Epithelial cell of proximal tubule (primary cell): ENCODE data around the gene EIF4H. TPM values are rescaled to one million over a fixed set of nuclear protein-coding genes. Genes with fewer than 3 reads are reported as not detected.
"Not testable (repeated sequence)": the region's sequence is repeated elsewhere in the genome, so short reads cannot be mapped to it uniquely, and the experiment has no call there.

Experiments
- DNase-seq: peaks from one replicate; pipeline ENCODE4 v3.0.0-alpha.2; 2011; ENCODE audit warnings: low read depth
- H3K4me3 ChIP-seq: 2 replicates; pipeline ENCODE4 v1.5.1; 2011; ENCODE audit warnings: low read depth, mild to moderate bottlenecking, low read length
- total RNA-seq: library from RNA; depleted of rRNA; stranded (reverse); fragments of >200 nt; gene quantifications from 2 replicates; pipeline ENCODE4 v1.2.3, GENCODE V29; 2015
- TF ChIP-seq, protein P1 (sequence below): conservative IDR thresholded peaks from 2 replicates; pipeline ENCODE4 v1.5.1; 2012; ENCODE audit warnings: low read depth, mild to moderate bottlenecking, low read length

The EIF4H gene
- total RNA-seq, 1 donor from 2014 or later, result 310 TPM

DNA sequence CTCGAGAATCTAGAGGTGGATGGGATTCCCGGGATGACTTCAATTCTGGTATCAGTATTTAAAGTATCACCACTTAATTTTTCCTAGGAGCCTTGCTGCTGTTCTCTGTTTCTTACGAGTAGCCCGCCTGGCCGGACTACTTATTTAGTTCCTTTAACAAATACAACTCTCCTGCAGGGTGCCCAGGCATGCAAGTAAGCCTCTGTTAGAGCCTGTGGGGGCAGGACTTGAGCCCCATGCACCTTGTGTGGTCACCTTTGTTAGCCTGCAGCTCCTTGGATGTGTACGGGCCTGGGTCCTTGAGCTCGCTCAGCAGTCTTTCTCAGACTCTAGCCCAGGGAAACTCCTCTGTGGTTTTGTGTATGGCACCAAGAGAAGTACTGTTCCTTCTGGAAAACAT, 16.1 kb downstream of the EIF4H start:
- H3K4me3 ChIP-seq, result no peak overlapping the region
- TF ChIP-seq, protein P1, sequence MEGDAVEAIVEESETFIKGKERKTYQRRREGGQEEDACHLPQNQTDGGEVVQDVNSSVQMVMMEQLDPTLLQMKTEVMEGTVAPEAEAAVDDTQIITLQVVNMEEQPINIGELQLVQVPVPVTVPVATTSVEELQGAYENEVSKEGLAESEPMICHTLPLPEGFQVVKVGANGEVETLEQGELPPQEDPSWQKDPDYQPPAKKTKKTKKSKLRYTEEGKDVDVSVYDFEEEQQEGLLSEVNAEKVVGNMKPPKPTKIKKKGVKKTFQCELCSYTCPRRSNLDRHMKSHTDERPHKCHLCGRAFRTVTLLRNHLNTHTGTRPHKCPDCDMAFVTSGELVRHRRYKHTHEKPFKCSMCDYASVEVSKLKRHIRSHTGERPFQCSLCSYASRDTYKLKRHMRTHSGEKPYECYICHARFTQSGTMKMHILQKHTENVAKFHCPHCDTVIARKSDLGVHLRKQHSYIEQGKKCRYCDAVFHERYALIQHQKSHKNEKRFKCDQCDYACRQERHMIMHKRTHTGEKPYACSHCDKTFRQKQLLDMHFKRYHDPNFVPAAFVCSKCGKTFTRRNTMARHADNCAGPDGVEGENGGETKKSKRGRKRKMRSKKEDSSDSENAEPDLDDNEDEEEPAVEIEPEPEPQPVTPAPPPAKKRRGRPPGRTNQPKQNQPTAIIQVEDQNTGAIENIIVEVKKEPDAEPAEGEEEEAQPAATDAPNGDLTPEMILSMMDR, result no peak
- DNase-seq, result no peak

DNA sequence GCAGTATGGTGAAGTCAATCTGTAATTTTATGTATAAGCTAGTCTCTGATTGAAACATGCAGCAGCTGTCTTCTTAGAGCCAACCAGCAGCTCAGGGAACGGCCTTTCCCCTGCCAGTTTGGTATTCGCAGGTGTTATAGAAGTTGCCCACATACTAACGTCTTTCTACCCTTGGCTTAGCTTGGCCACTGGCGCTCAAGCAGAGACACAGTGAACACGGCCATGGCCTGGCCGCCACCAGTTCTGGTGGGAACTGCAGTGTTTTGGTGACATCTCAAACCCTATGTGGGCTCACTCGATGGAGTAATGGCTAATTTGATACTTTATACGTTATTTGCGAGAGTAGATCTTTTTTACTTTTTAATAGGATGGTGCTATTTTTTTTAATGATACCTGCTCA, 17.1 kb downstream of the EIF4H start:
- no peak for DNase-seq
- TF ChIP-seq, protein P1, result no peak
- H3K4me3 ChIP-seq, result no peak overlapping the region

DNA sequence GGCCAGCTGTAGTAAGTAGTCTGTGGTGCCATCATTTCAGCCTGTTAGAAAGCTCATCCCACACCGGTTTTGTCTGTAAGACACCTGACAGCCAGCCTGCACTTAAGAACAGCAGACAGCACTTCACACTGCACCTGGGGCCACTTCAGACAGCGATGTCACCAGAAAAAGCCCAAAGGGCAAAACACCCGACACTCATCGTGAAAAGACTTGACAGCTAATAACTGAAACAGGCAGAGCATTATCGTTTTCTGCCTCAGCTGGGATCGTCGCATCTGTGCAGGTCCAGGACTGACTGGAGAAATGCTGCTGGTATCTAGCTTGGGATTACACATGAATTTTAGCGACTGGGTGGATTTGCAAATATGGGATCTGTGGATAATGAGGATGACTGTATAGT, 18.9 kb downstream of the EIF4H start:
- no peak overlapping the region for H3K4me3 ChIP-seq
- TF ChIP-seq, protein P1, result no peak

DNA sequence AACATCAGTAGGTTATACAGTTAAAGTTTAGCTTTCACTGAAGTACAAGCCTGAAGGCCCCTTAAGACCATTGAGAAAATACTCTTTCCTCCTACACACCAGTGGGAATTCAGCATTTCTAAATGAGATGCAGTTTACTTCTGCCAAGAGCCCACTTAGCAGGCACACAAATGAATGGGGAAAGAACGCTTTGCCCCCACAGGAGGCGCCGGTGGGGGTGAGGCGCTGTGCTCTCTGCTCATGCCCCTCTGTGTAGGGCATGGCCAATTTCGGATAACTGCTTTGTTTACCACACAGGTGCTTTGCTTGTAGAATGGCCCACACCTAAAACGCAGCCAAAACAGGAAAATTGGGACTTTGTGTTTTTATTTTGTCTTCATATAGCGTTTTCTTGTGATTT, 19.8 kb downstream of the EIF4H start:
- no peak overlapping the region for H3K4me3 ChIP-seq
- no peak for DNase-seq
- TF ChIP-seq, protein P1, result no peak

More for the DNA sequence above, 18.9 kb downstream of the EIF4H start:
- no peak for DNase-seq

DNA sequence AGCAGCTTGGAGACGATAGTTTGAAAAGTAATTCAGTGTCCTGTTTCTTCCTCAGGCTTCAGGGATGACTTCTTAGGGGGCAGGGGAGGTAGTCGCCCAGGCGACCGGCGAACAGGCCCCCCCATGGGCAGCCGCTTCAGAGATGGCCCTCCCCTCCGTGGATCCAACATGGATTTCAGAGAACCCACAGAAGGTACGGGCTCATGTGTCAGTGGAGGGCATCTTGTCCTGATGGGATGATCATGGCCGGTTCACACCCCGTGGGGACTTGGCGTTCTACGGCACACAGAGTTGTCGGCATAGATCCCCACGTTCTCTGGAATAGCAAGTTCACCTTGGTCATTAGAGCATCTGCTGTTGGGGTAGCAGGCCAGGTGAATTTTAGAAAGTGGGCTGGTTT, 20.5 kb downstream of the EIF4H start:
- no peak for DNase-seq
- H3K4me3 ChIP-seq, result no peak overlapping the region
- TF ChIP-seq, protein P1, result no peak

DNA sequence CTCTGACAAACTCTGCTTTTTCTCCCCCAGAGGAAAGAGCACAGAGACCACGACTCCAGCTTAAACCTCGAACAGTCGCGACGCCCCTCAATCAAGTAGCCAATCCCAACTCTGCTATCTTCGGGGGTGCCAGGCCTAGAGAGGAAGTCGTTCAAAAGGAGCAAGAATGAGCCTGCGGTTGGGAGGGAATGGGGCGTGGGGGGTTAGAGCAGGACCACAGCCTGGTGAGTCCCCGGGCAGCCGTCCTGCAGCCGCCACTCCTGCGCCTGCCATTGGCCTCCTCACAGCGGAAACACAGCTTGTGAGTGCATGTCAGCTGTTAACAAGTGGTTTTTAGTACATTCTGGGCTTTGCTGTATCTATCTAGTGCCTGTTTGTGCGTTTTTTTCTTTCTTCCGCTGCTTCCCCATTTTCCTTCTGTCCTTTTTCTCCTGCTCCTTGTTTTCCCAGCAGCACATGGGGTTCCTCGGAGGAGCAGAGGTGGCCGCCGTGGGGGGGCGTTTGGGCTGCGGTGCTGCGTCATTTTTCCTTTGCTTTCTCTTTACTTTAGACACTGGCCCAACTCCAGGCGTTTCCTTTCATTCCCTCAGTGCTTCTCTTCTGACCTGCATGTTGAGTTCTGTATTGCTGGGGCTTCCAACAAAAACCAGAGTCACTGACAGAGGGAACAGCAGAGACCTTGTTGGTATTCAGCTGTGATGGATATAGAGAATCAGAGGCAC, 21.1 kb downstream of the EIF4H start:
- DNase-seq, H3K4me3 ChIP-seq: not testable (repeated sequence)

DNA sequence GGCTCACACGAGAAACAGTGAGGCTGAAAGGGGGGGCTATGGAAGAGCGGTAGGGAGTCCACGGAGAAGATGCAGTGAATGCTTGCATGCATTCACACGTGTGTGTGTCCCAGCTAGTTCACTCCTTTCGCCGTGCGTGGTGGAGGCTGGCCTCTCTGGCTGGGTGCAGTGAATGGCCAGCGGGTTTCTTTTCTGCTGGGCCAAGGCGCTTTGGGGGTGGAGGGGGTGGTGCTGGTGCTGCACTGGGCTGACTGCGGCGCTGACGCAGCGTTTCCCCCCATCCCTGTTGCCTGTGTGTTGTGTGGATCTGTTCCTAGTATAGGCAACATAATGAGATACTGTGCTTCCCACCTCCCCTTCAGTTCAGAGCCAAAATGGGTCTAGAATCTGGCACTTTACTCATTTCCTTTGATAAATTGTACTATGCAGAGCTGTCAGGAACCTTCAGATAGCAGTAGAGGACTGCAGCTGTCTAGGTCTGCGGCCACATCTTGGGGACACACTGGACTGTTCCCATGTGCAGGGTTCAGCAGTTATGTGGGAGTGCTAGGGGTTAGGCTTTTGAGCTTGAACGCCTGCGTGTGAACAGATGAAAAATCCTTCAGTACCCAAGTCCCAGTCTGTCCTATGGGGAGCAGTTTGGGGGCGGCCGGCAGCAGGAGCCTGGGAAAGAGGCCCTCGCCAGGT, 22.0 kb downstream of the EIF4H start:
- not testable (repeated sequence) for DNase-seq, H3K4me3 ChIP-seq
